KMS-11 (cell line): Measurements from ENCODE around the gene IL6R.

Experiments
- H2AFZ ChIP-seq: fragments of 200-600 bp; sonication (generic); 2 replicates; pipeline ENCODE4 v1.6.1; 2016; ENCODE audit warnings: antibody characterized with exemption, mixed run types, low read depth
- H3K27ac ChIP-seq: fragments of 200-600 bp; sonication (generic); 2 replicates; pipeline ENCODE4 v1.6.1; 2016; ENCODE audit warnings: mild to moderate bottlenecking, mixed run types
- H3K27me3 ChIP-seq: fragments of 200-600 bp; sonication (generic); 2 replicates; pipeline ENCODE4 v1.6.1; 2017; ENCODE audit warnings: mild to moderate bottlenecking, low read depth, mixed run types, moderate library complexity; ENCODE audit not compliant: insufficient read depth
- H3K36me3 ChIP-seq: fragments of 200-600 bp; sonication (generic); 2 replicates; pipeline ENCODE4 v1.6.1; 2017; ENCODE audit warnings: mild to moderate bottlenecking, mixed run types; ENCODE audit not compliant: insufficient read depth
- H3K4me1 ChIP-seq: fragments of 200-600 bp; sonication (generic); 2 replicates; pipeline ENCODE4 v1.6.1; 2016; ENCODE audit warnings: mild to moderate bottlenecking, low read depth, mixed run types; ENCODE audit not compliant: poor library complexity, severe bottlenecking
- H3K4me2 ChIP-seq: fragments of 200-600 bp; sonication (generic); 2 replicates; pipeline ENCODE4 v1.7.0; 2016; ENCODE audit warnings: mild to moderate bottlenecking, mixed run types
- H3K4me3 ChIP-seq: fragments of 200-600 bp; sonication (generic); IDR thresholded peaks from 2 replicates; pipeline ENCODE4 v1.6.1; 2017; ENCODE audit warnings: low read depth, low read length, mixed read lengths; ENCODE audit not compliant: insufficient read depth
- H3K79me2 ChIP-seq: fragments of 200-600 bp; sonication (generic); 2 replicates; pipeline ENCODE4 v1.6.1; 2016; ENCODE audit warnings: low read depth, mixed run types; ENCODE audit not compliant: insufficient read depth
- H3K9ac ChIP-seq: fragments of 200-600 bp; sonication (generic); 2 replicates; pipeline ENCODE4 v1.6.1; 2016; ENCODE audit warnings: mild to moderate bottlenecking, mixed run types
- H4K20me1 ChIP-seq: fragments of 200-600 bp; sonication (generic); 2 replicates; pipeline ENCODE4 v1.6.1; 2016; ENCODE audit warnings: mild to moderate bottlenecking, mixed run types; ENCODE audit not compliant: insufficient read depth
- CTCF ChIP-seq: fragments of 200-600 bp; sonication (generic); conservative IDR thresholded peaks from 2 replicates; pipeline ENCODE4 v1.6.1; 2017; ENCODE audit warnings: low read depth, mild to moderate bottlenecking, antibody characterized with exemption, low read length, moderate library complexity, mixed read lengths

IL6R gene

GRCh38 chr1:154501423-154502065 lies 96.4 kb downstream of the IL6R start:
- no peak overlapping the region for H3K27ac ChIP-seq
- H3K4me3 ChIP-seq = no peak overlapping the region
- no peak overlapping the region for H3K9ac ChIP-seq
- no peak overlapping the region for H3K4me2 ChIP-seq
- no peaks in the 10 kb centered on the region for H3K27me3 ChIP-seq
- no peak overlapping the region for H2AFZ ChIP-seq
- H3K36me3 ChIP-seq = no peaks in the 10 kb centered on the region
- H4K20me1 ChIP-seq = no peaks in the 10 kb centered on the region
- peaks cover 11% of the 10 kb centered on the region for H3K4me1 ChIP-seq
- TF ChIP-seq CTCF = no peak
- no peaks in the 10 kb centered on the region for H3K79me2 ChIP-seq

GRCh38 chr1:154502066-154502743 lies 97.1 kb downstream of the IL6R start, which contains the start of the genes SHE and TDRD10:
SHE (minus strand) TSS chr1:154502412; CDS start chr1:154502026, 386 bp downstream.
TDRD10 (plus strand) TSS chr1:154502219; CDS start chr1:154506904, 4,685 bp downstream.
- H4K20me1 ChIP-seq = no peaks in the 10 kb centered on the region
- no peak within 1 kb of the TSS for H3K9ac ChIP-seq
- H3K79me2 ChIP-seq = no peaks in the 10 kb centered on the region
- H3K4me1 ChIP-seq = peaks cover 4% of the 10 kb centered on the region
- H3K4me3 ChIP-seq = no peak within 1 kb of the TSS
- H2AFZ ChIP-seq = no peak within 1 kb of the TSS
- no peak for TF ChIP-seq CTCF
- no peaks in the 10 kb centered on the region for H3K27me3 ChIP-seq
- H3K4me2 ChIP-seq = no peak within 1 kb of the TSS
- no peaks in the 10 kb centered on the region for H3K36me3 ChIP-seq
- no peak within 1 kb of the TSS for H3K27ac ChIP-seq

- Histone ChIP-seq H3K36me3 (no peaks in the 10 kb centered on the region), H3K27me3 (no peaks in the 10 kb centered on the region), H4K20me1 (no peaks in the 10 kb centered on the region), H3K79me2 (no peaks in the 10 kb centered on the region), H3K9ac (no peak overlapping the region), H2AFZ (no peak overlapping the region), H3K4me1 (no peaks in the 10 kb centered on the region), H3K4me2 (no peak overlapping the region), H3K27ac (no peak overlapping the region), H3K4me3 (no peak overlapping the region)
- TF ChIP-seq CTCF = no peak
These were observed 97.6 kb downstream of the IL6R start for GRCh38 chr1:154502744-154503115.

GRCh38 chr1:154503898-154504297 lies 98.8 kb downstream of the IL6R start:
- Histone ChIP-seq H2AFZ (no peak overlapping the region), H3K4me1 (no peaks in the 10 kb centered on the region), H4K20me1 (no peaks in the 10 kb centered on the region), H3K9ac (no peak overlapping the region), H3K27ac (no peak overlapping the region), H3K4me2 (no peak overlapping the region), H3K27me3 (no peaks in the 10 kb centered on the region), H3K4me3 (no peak overlapping the region), H3K79me2 (no peaks in the 10 kb centered on the region), H3K36me3 (no peaks in the 10 kb centered on the region)
- TF ChIP-seq CTCF = no peak
